Keratinocyte (primary cell): ENCODE measurements around the gene FARP1. TPM values are rescaled to one million over a fixed set of nuclear protein-coding genes. Genes with fewer than 3 reads are reported as not detected.

Experiments
- DNase-seq: peaks from one replicate; pipeline ENCODE4 v3.0.0-alpha.2; 2011; ENCODE audit warnings: low read depth, missing footprints, low spot score
- FAIRE-seq: peaks from 2 replicates; lab custom pipeline; 2011; peaks lifted over from hg19 to GRCh38; lab: Jason Lieb, UNC
- H2AFZ ChIP-seq: 2 replicates; pipeline ENCODE4 v1.6.0; 2012; ENCODE audit warnings: low read length, control low read depth, inconsistent platforms; ENCODE audit not compliant: control insufficient read depth
- H3K27ac ChIP-seq: 2 replicates; pipeline ENCODE4 v1.5.1; 2011; ENCODE audit warnings: low read length; ENCODE audit not compliant: control insufficient read depth, insufficient read depth
- H3K27me3 ChIP-seq: 3 replicates; pipeline ENCODE4 v1.6.0; 2011; ENCODE audit warnings: low read length; ENCODE audit not compliant: control insufficient read depth, insufficient read depth; ENCODE audit errors: extremely low read depth
- H3K36me3 ChIP-seq, 2 experiments: 2 replicates in 1 of 2; 3 replicates in 1 of 2; pipeline ENCODE4 v1.5.1; 2011; ENCODE audit warnings: low read length in 2 of 2, mild to moderate bottlenecking in 1 of 2; ENCODE audit not compliant: control insufficient read depth in 2 of 2, insufficient read depth in 2 of 2; ENCODE audit errors: extremely low read depth in 1 of 2
- H3K4me1 ChIP-seq: 3 replicates; pipeline ENCODE4 v1.5.1; 2011; ENCODE audit warnings: low read length; ENCODE audit not compliant: control insufficient read depth, insufficient read depth; ENCODE audit errors: extremely low read depth
- H3K4me2 ChIP-seq: 3 replicates; pipeline ENCODE4 v1.6.0; 2011; ENCODE audit warnings: low read depth, low read length; ENCODE audit not compliant: control insufficient read depth, insufficient read depth; ENCODE audit errors: extremely low read depth
- H3K4me3 ChIP-seq, 3 experiments: fragments of 200-600 bp in 1 of 3; sonication (generic) in 1 of 3; 2 replicates in 2 of 3; 3 replicates in 1 of 3; pipeline ENCODE4 v1.5.1; 2011 to 2016; ENCODE audit warnings: low read length in 3 of 3, mild to moderate bottlenecking in 3 of 3, control low read depth in 2 of 3, inconsistent platforms in 1 of 3, low read depth in 1 of 3, mixed read lengths in 1 of 3, mixed run types in 1 of 3, moderate library complexity in 1 of 3; ENCODE audit not compliant: control insufficient read depth in 2 of 3, insufficient read depth in 2 of 3; ENCODE audit errors: extremely low read depth in 1 of 3
- H3K79me2 ChIP-seq: 2 replicates; pipeline ENCODE4 v1.6.0; 2012; ENCODE audit warnings: low read length; ENCODE audit not compliant: control insufficient read depth, insufficient read depth
- H3K9ac ChIP-seq: 3 replicates; pipeline ENCODE4 v1.6.0; 2011; ENCODE audit warnings: low read length; ENCODE audit not compliant: control insufficient read depth, insufficient read depth; ENCODE audit errors: extremely low read depth
- H3K9me1 ChIP-seq: 3 replicates; pipeline ENCODE4 v1.6.0; 2011; ENCODE audit warnings: low read length; ENCODE audit not compliant: control insufficient read depth, insufficient read depth; ENCODE audit errors: extremely low read depth
- H3K9me3 ChIP-seq: 2 replicates; pipeline ENCODE4 v1.5.1; 2012; ENCODE audit warnings: low read depth, low read length; ENCODE audit not compliant: control insufficient read depth
- H4K20me1 ChIP-seq: 3 replicates; pipeline ENCODE4 v1.6.0; 2011; ENCODE audit warnings: low read length; ENCODE audit not compliant: control insufficient read depth, insufficient read depth; ENCODE audit errors: extremely low read depth
- EZH2 ChIP-seq: IDR thresholded peaks from one replicate; pipeline ENCODE4 v1.6.1; 2012; ENCODE audit warnings: inconsistent platforms, mild to moderate bottlenecking, low read length, moderate library complexity
- dilution Hi-C: fragments of 300-500 bp; cut with MboI; formaldehyde crosslinking; loops from one replicate; pipeline ENCODE4 v1.7.0; 2020; ENCODE audit warnings: low sequenced_read_pairs; ENCODE audit not compliant: extremely low pct_ligation_motif_present
- polyA plus RNA-seq, 5 experiments: library from polyadenylated mRNA; depleted of rRNA in 3 of 5; stranded (reverse) in 3 of 5; stranded (forward) in 1 of 5; unstranded in 1 of 5; fragments of >200 nt; gene quantifications; 1 replicate in 1 of 5; 2 replicates in 3 of 5; 3 replicates in 1 of 5; pipeline versions ENCODE4 v1.2.1 to v1.2.3, GENCODE V29; 2011 to 2012; ENCODE audit warnings: missing spikeins in 2 of 5, low read depth in 1 of 5, low replicate concordance in 1 of 5
- TF ChIP-seq, protein P1 (sequence below), 3 experiments: IDR thresholded peaks in 1 of 3; conservative IDR thresholded peaks in 1 of 3; optimal IDR thresholded peaks in 1 of 3; 2 replicates in 2 of 3; 3 replicates in 1 of 3; pipeline versions ENCODE3 to v1.5.1; 2011; ENCODE audit warnings: low read length in 3 of 3, mild to moderate bottlenecking in 3 of 3, moderate library complexity in 2 of 3, control low read depth in 1 of 3, inconsistent platforms in 1 of 3; ENCODE audit not compliant: insufficient read depth in 2 of 3; ENCODE audit errors: extremely low read depth in 1 of 3

Gene FARP1
- polyA plus RNA-seq, 1 donor (not counting 4 experiments of a cell fraction or from before 2014, with no cell fraction given), result 10.3 TPM

DNA sequence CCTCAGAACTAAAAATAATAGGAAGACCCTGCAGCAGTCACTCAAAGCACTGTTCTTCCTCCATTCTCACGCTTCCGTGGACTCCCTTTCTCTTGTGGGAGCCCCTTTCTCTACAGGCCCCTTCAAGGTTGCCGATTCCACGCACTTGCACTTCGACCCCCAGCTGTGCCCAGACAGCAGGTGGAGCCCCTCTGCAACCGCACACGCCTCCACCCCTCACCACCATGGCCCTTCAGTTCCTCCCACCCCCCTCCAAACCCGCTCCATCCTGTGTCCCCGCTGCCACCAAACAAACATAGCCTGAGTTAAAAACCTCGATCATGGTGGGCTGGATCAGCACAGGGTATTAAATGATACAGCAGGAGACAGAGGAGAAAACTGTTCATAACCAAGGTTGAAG lies 331.4 kb downstream of the FARP1 start:
- H4K20me1 ChIP-seq, result peaks cover 4% of the 10 kb centered on the region
- no peak for DNase-seq
- peaks cover 80% of the 10 kb centered on the region for H3K79me2 ChIP-seq
- H3K27ac ChIP-seq, result no peak overlapping the region
- H2AFZ ChIP-seq, result no peak overlapping the region
- dilution Hi-C loops, result no loop called here
- no peak overlapping the region for H3K4me2 ChIP-seq
- FAIRE-seq, result no peak
- H3K4me1 ChIP-seq, result peaks cover 29% of the 10 kb centered on the region
- H3K9ac ChIP-seq, result no peak overlapping the region
- no peak overlapping the region for H3K4me3 ChIP-seq
- no peaks in the 10 kb centered on the region for H3K9me3 ChIP-seq
- TF ChIP-seq, protein P1, sequence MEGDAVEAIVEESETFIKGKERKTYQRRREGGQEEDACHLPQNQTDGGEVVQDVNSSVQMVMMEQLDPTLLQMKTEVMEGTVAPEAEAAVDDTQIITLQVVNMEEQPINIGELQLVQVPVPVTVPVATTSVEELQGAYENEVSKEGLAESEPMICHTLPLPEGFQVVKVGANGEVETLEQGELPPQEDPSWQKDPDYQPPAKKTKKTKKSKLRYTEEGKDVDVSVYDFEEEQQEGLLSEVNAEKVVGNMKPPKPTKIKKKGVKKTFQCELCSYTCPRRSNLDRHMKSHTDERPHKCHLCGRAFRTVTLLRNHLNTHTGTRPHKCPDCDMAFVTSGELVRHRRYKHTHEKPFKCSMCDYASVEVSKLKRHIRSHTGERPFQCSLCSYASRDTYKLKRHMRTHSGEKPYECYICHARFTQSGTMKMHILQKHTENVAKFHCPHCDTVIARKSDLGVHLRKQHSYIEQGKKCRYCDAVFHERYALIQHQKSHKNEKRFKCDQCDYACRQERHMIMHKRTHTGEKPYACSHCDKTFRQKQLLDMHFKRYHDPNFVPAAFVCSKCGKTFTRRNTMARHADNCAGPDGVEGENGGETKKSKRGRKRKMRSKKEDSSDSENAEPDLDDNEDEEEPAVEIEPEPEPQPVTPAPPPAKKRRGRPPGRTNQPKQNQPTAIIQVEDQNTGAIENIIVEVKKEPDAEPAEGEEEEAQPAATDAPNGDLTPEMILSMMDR (optimal IDR thresholded peaks at IDR 0.05 in 1 of 3, IDR thresholded peaks at IDR 0.05 in 1 of 3, conservative IDR thresholded peaks at IDR 0.05 in 1 of 3; ENCODE audit: extremely low read depth in 1 of 3, insufficient read depth in 2 of 3, low read length in 3 of 3), result no peak
- no peak for TF ChIP-seq EZH2
- no peaks in the 10 kb centered on the region for H3K9me1 ChIP-seq
- peaks cover 37% of the 10 kb centered on the region in 2 experiments for H3K36me3 ChIP-seq
- H3K27me3 ChIP-seq, result no peaks in the 10 kb centered on the region

DNA sequence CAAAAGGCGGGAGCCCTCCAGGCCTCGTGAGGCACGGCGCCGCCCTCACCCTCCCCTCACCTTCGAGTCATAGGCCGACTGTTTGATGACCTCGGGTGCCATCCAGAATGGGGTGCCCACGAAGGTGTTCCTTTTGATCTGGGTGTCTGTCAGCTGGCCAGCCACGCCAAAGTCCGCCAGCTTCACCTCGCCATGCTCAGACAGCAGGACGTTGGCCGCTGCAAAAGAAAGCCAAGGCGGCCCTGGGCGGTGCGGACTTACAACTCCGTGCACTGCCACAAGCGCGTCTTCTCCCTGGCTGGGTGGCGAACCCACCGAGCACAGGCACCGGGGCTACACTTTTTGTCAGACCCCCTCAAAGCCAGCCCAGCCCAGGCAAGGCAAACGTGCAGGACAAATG lies 331.9 kb downstream of the FARP1 start:
- FAIRE-seq, result no peak
- peaks cover 82% of the 10 kb centered on the region for H3K79me2 ChIP-seq
- dilution Hi-C loops, result no loop called here

More for the DNA sequence above, 331.9 kb downstream of the FARP1 start:
- Histone ChIP-seq H3K4me1 (peaks cover 29% of the 10 kb centered on the region), H3K9me1 (no peaks in the 10 kb centered on the region), H3K4me3 (no peak overlapping the region), H3K27me3 (no peaks in the 10 kb centered on the region), H3K9ac (no peak overlapping the region), H3K27ac (no peak overlapping the region), H3K36me3 (peaks cover 37 to 38% of the 10 kb centered on the region in 2 experiments), H3K9me3 (no peaks in the 10 kb centered on the region), H4K20me1 (peaks cover 4% of the 10 kb centered on the region), H2AFZ (no peak overlapping the region), H3K4me2 (no peak overlapping the region)
- no peak for TF ChIP-seq EZH2
- TF ChIP-seq, protein P1 (optimal IDR thresholded peaks at IDR 0.05 in 1 of 3, IDR thresholded peaks at IDR 0.05 in 1 of 3, conservative IDR thresholded peaks at IDR 0.05 in 1 of 3; ENCODE audit: extremely low read depth in 1 of 3, insufficient read depth in 2 of 3, low read length in 3 of 3), result no peak
- DNase-seq, result no peak
